Transverse colon (tissue), 4 donors: ENCODE measurements around the gene MRPL16. TPM values are rescaled to one million over a fixed set of nuclear protein-coding genes. Genes with fewer than 3 reads are reported as not detected.

ENCODE experiments used
- DNase-seq: peaks from one replicate; pipeline ENCODE4 v3.0.0-alpha.2; 2019
- H3K27ac ChIP-seq, 4 donors: fragments of 200-600 bp; sonication (generic); 2 replicates each; pipeline ENCODE4 v1.5.1; 2016 to 2018; ENCODE audit warnings: inconsistent platforms in 4 of 4
- H3K27me3 ChIP-seq: fragments of 200-600 bp; sonication (generic); 2 replicates; pipeline ENCODE4 v1.5.1; 2017; ENCODE audit warnings: inconsistent platforms
- H3K36me3 ChIP-seq, 4 donors: fragments of 200-600 bp; sonication (generic); 2 replicates each; pipeline ENCODE4 v1.5.1; 2017 to 2019; ENCODE audit warnings: inconsistent platforms in 4 of 4
- H3K4me1 ChIP-seq, 4 donors: fragments of 200-600 bp; sonication (generic); 2 replicates each; pipeline ENCODE4 v1.5.1; 2017 to 2020; ENCODE audit warnings: inconsistent platforms in 4 of 4
- H3K4me3 ChIP-seq, 4 donors: fragments of 200-600 bp; sonication (generic); 1 replicate in 1 of 4; 2 replicates in 3 of 4; pipeline versions ENCODE4 v1.5.1 to v1.6.1; 2017 to 2019; ENCODE audit warnings: inconsistent platforms in 4 of 4
- H3K9me3 ChIP-seq, 2 donors: fragments of 200-600 bp; sonication (generic); 2 replicates each; pipeline ENCODE4 v1.5.1; 2017 to 2019; ENCODE audit warnings: inconsistent platforms in 2 of 2
- CTCF ChIP-seq, 5 experiments: fragments of 200-600 bp in 3 of 5; fragments of 450-650 bp in 2 of 5; sonication (generic) in 3 of 5; IDR thresholded peaks; 1 replicate in 2 of 5; 2 replicates in 3 of 5; pipeline ENCODE4 v1.5.1; 2016 to 2017; ENCODE audit warnings: antibody characterized with exemption in 5 of 5, inconsistent platforms in 3 of 5, mild to moderate bottlenecking in 2 of 5, moderate library complexity in 1 of 5
- EP300 ChIP-seq: sonication (generic); formaldehyde crosslinking; IDR thresholded peaks from one replicate; pipeline ENCODE4 v1.6.1; 2017; ENCODE audit warnings: antibody characterized with exemption, low read depth
- POLR2A ChIP-seq: fragments of 450-650 bp; IDR thresholded peaks from one replicate; pipeline ENCODE4 v1.6.1; 2016; ENCODE audit warnings: antibody characterized with exemption, mild to moderate bottlenecking, moderate library complexity
- POLR2AphosphoS5 ChIP-seq, 3 donors: sonication (generic); formaldehyde crosslinking; IDR thresholded peaks; one replicate each; pipeline ENCODE4 v1.6.1; 2016; ENCODE audit warnings: antibody characterized with exemption in 3 of 3
- WGBS, 2 donors: methylation state at CpG; one replicate each; pipeline ENCODE4 v1.1.5; 2018; ENCODE audit warnings: low coverage in 1 of 2; 5-methylcytosine and 5-hydroxymethylcytosine counted together
- in situ Hi-C, 4 donors: fragments of 200-750 bp; cut with MboI; loops; one replicate each; pipeline versions ENCODE4 v1.15.0 to v1.15.1; 2017; ENCODE audit warnings: low sequenced_read_pairs in 3 of 4, low pct_ligation_motif_present in 1 of 4, low pct_unique_long_range_greater_than_20kb in 1 of 4
- intact Hi-C: fragments of 100-400 bp; cut with DNase I; formaldehyde crosslinking; loops from one replicate; pipeline ENCODE4 v1.15.1; 2023; ENCODE audit warnings: low total_unique reads
- total RNA-seq, 4 donors: library from RNA; depleted of rRNA; stranded (reverse); fragments of >200 nt; gene quantifications; one replicate each; pipeline ENCODE4 v1.1.0, GENCODE V29; 2016

Gene MRPL16
- total RNA-seq, 4 donors from 2014 or later, result 7.5 to 62.4 (median 37.2) TPM

- Histone ChIP-seq H3K9me3 (no peaks in the 10 kb centered on the region), H3K4me1 (peaks cover 17 to 35% (median 25%) of the 10 kb centered on the region in 4 donors), H3K27ac (no peak overlapping the region), H3K36me3 (peaks cover 0 to 6% (median 0%) of the 10 kb centered on the region in 4 donors), H3K27me3 (no peaks in the 10 kb centered on the region), H3K4me3 (no peak overlapping the region)
- in situ Hi-C loops, result no loop called here
- DNase-seq, result no peak
- WGBS, 2 donors, result 90 to 96% methylated on average over 4 of the region's 4 CpGs
- intact Hi-C loops, result no loop called here
- TF ChIP-seq POLR2AphosphoS5 (IDR thresholded peaks at IDR 0.05), result no peak
- no peak for TF ChIP-seq EP300
- TF ChIP-seq POLR2A, result no peak
- no peak for TF ChIP-seq CTCF (IDR thresholded peaks at IDR 0.05)
These were observed 40.8 kb downstream of the MRPL16 start for GRCh38 chr11:59769828-59770227.

- Histone ChIP-seq H3K36me3 (peaks cover 0 to 6% (median 0%) of the 10 kb centered on the region in 4 donors), H3K4me1 (peaks cover 17 to 42% (median 27%) of the 10 kb centered on the region in 4 donors), H3K27ac (no peak overlapping the region), H3K27me3 (no peaks in the 10 kb centered on the region), H3K9me3 (no peaks in the 10 kb centered on the region), H3K4me3 (no peak overlapping the region)
- in situ Hi-C loops (no loop called here), intact Hi-C loops (no loop called here)
- no peak for TF ChIP-seq CTCF (IDR thresholded peaks at IDR 0.05)
- no peak for TF ChIP-seq POLR2AphosphoS5 (IDR thresholded peaks at IDR 0.05)
- no peak for TF ChIP-seq POLR2A
- TF ChIP-seq EP300, result no peak
- DNase-seq, result no peak
- WGBS, 2 donors, result 63 to 78% methylated on average over 4 to 7 of the region's 7 CpGs
These were observed 41.5 kb downstream of the MRPL16 start for GRCh38 chr11:59769111-59769510.

DNA sequence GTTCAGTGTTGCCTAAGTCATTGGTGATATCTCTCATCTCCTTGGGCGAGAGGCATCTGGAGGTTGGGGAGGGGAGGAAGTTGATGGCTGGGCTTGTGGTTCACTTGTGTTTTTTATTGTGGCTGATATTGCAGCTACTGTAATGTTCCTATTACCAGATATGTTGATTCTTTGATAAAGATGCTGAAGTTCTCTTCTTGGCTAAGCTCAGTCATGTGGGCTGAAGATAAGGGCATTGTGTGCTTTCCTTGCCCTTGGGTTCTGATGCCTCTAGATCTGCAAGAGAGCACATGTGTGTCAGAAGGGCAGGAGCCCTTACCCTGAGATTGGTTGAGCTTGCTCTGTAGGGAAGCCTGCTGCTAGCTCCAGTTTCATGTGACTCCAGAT, 43.4 kb downstream of the MRPL16 start:
- TF ChIP-seq POLR2AphosphoS5 (IDR thresholded peaks at IDR 0.05) (no peak), EP300 (no peak), POLR2A (no peak), CTCF (IDR thresholded peaks at IDR 0.05) (no peak)
- Histone ChIP-seq H3K4me3 (no peak overlapping the region), H3K36me3 (peaks cover 0 to 4% (median 0%) of the 10 kb centered on the region in 4 donors), H3K9me3 (no peaks in the 10 kb centered on the region), H3K27ac (peak overlapping the region; percentile 23 to 64 (median 28)), H3K4me1 (peaks cover 17 to 48% (median 27%) of the 10 kb centered on the region in 4 donors), H3K27me3 (no peaks in the 10 kb centered on the region)
- intact Hi-C loops (no loop called here), in situ Hi-C loops (no loop called here)
- 24% methylated on average over 1 of the region's 1 CpG; no CpG with 5 or more reads in 1 of the 2 donors for WGBS, 2 donors
- DNase-seq, result no peak

- TF ChIP-seq CTCF (IDR thresholded peaks at IDR 0.05), result no peak
- no peak for TF ChIP-seq POLR2AphosphoS5 (IDR thresholded peaks at IDR 0.05)
- TF ChIP-seq POLR2A, result no peak
- TF ChIP-seq EP300, result no peak
- in situ Hi-C loops, result no loop called here
- Histone ChIP-seq H3K27me3 (no peaks in the 10 kb centered on the region), H3K36me3 (peaks cover 0 to 4% (median 0%) of the 10 kb centered on the region in 4 donors), H3K4me3 (no peak overlapping the region), H3K9me3 (no peaks in the 10 kb centered on the region), H3K4me1 (peaks cover 17 to 50% (median 27%) of the 10 kb centered on the region in 4 donors), H3K27ac (peak overlapping the region; percentile 33 to 65 (median 64))
- DNase-seq, result no peak
- intact Hi-C loops, result no loop called here
- 74 to 86% methylated on average over 4 to 6 of the region's 6 CpGs for WGBS, 2 donors
These were observed 43.9 kb downstream of the MRPL16 start for GRCh38 chr11:59766542-59767224.
